Activated CD8-positive, alpha-beta memory T cell treated with anti-CD3 and anti-CD28 coated beads for 36 hours (primary cell): ENCODE data around the gene SHISA8. TPM values are rescaled to one million over a fixed set of nuclear protein-coding genes. Genes with fewer than 3 reads are reported as not detected.

Experiments used
- CTCF ChIA-PET: fragments of 350-600 bp; sonication (Branson Sonifier 250); formaldehyde crosslinking; loops from one replicate; lab custom pipeline; 2021; ENCODE audit warnings: antibody characterized with exemption; lab: Charles Lee
- POLR2A ChIA-PET: fragments of 350-600 bp; sonication (Branson Sonifier 250); formaldehyde crosslinking; loops from one replicate; lab custom pipeline; 2021; ENCODE audit warnings: antibody characterized with exemption; lab: Charles Lee
- total RNA-seq, 2 experiments: library from RNA; stranded (reverse); gene quantifications; one replicate each; pipeline ENCODE4 v1.2.3, GENCODE V29; 2021

SHISA8 gene
- total RNA-seq = 1 to 10 TPM; 1.1 to 1.7 TPM

DNA sequence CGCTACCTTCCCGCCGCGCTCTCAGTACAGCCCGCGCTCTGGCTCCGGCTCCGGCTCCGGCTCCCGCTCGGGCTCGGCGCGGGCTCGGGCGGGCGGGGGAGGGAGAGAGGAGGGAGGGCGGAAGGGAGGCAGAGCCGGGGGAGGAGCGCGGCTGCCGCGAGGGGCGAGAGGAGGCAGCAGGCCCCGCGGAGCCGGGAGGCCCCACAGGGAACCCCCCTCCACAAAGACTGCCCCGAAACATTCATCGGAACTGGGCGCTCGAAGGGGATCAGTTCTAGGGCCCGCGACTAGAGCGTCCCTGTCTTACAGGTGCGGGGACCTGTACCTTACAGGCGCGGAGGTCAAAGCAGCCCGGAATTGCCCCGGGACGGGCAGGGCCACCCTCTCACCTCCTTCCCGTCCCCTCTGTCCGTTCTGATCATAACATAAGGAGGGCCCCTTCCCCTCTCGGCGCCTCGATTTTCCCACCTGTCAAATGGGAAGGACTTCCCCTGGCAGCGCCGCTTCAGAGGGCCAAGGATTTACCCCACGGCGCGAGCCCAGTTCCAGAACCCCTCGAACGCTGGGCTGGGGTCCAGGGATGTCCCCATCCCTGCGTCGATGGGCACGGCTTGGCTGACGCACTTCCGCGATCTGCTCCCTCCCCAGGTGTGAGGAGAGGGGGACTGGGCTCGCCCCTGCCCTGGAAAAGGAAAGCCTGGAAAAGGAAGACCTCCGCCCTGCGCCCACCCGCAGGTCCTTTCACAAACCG lies at the start of gene SHISA8:
SHISA8 (minus strand) TSS at position 40 of the 751 bp plus-strand sequence. CDS start 407 bp downstream, outside the sequence.
- ChIA-PET POLR2A (no interaction called here), CTCF (interaction anchor here (0.9 kb wide), 1 partner anchor 26 kb away, joined by 3 read pairs; no protein-coding TSS in a partner anchor)

- CTCF ChIA-PET = no interaction called here
- POLR2A ChIA-PET = interaction anchor here (0.7 kb wide), 1 partner anchor 17 kb away, joined by 3 read pairs; the partner anchor contains the start of gene CENPM
Observed at GRCh38 chr22:41964112-41964491, 49.2 kb upstream of the SHISA8 start.

DNA sequence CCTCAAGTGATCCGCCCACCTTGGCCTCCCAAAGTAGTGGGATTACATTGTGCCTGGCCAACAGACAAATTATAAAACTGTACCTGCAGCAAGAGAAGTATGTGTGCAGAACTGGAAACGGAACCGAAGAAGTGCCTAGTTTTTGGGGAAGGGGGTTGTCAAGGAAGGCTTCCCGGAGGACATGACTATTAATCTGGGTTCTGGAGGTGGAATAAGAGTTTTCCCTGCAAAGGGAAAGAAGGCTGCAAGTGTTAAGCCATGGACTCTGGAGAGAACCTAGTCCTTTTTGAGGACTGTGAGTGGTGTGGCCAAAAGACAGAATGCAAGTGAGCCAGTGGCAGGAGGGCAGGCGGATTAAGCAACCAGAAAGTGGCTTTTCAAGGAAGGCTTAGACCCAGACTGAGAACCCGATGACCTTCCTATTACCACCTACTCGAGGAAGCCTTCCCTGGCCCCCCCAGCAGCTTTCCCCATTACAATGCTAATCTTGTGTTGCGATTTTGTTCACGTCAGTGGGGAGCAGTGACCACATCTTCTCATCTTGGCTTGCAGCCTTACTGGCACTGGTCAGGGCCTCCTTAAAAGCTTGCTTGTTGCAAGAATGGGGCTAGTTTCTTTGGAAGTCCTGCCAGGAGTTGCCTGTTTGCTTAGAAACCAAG lies 48.7 kb upstream of the SHISA8 start:
- ChIA-PET POLR2A (interaction anchor here (0.7 kb wide), 1 partner anchor 17 kb away, joined by 3 read pairs; the partner anchor contains the start of gene CENPM), CTCF (no interaction called here)

DNA sequence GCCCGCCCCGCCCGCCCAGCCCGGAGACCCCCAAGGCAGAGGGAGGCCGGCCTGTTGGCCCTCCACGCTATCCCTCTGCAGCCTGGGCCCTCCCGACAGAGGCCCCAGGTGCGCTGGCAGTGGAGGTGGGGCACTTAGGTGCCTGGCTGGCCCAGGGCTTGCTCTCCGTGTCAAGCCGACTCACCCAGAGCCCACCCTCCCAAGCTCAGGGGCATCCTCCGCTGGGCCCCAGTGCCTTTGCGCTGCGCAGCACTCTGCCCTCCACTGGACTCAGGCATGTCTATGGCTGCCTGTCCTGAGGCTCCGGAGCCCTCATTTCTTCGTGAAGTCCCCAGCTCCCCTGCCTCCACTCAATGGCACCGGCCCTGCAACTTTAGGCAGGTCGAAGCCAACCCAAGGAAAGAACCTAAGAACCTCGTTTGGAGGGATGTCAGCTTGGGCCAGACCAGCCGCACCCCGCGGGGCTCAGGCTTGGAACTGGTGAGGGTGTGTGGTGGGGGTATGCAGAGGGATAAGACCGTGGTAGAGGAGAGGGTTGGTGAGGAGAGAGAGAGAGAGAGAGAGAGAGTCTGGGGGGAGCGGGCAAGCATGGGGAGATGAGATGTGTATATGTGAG lies 43.2 kb upstream of the SHISA8 start:
- POLR2A ChIA-PET = no interaction called here
- CTCF ChIA-PET = interaction anchor here (0.6 to 2.3 kb wide), 8 partner anchors 9 to 211 kb away, joined by 3 to 9 read pairs (median 3); no protein-coding TSS in a partner anchor

DNA sequence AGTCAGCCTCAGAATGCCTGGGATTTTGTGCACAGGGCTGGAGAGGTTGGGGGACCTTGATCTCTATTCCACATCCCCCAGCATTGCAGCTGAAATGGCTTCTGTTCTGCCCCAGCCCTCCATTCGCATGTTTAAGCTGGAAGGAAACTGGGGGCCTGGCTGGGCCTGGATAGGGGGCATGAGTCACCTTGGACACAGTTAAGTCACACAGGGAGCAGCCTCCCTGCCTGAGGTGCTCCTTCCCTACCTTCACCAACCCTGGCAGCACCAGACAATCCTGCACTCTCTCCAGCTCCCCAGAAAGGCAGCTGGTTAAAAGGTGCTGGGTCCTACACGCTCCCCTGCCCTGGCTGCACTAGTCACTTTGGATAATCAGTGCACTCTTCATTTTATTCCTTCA lies 37.8 kb upstream of the SHISA8 start:
- ChIA-PET POLR2A (no interaction called here), CTCF (interaction anchor here (1.1 kb wide), 1 partner anchor 11 kb away, joined by 4 read pairs; no protein-coding TSS in a partner anchor)

DNA sequence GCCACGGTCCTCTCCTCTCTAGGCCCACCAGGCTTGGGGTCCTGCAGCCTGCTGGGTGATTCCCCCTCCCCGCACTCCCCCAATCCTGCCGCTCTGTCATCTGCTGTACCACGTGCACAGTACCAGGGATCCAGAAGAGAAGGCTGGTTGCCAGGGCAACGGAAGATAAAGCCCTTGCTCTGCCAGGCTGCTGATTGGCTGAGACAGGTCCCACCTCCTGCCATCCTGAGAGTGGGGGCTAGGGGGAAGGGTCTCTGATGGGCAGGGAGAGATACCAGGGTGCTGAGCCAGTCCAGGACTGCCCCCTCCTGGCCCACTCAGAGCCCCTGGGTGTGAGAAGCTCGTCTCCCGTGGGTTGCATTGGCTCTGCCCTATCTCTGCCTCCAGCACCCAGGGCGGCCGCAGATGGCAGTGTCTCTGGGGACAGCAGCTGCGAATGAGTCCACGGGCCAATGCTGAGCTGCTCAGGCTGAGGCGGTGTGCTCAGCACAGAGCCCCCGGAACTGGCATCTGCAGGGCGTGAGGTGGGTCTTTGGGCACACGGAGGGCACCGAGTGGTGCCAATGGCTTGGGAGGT lies 37.1 kb upstream of the SHISA8 start, which contains the start of gene SMIM45:
SMIM45 (plus strand) TSS at position 253 of the 577 bp plus-strand sequence.
- ChIA-PET CTCF (interaction anchor here (1.0 kb wide), 1 partner anchor 10 kb away, joined by 3 read pairs; no protein-coding TSS in a partner anchor), POLR2A (no interaction called here)

DNA sequence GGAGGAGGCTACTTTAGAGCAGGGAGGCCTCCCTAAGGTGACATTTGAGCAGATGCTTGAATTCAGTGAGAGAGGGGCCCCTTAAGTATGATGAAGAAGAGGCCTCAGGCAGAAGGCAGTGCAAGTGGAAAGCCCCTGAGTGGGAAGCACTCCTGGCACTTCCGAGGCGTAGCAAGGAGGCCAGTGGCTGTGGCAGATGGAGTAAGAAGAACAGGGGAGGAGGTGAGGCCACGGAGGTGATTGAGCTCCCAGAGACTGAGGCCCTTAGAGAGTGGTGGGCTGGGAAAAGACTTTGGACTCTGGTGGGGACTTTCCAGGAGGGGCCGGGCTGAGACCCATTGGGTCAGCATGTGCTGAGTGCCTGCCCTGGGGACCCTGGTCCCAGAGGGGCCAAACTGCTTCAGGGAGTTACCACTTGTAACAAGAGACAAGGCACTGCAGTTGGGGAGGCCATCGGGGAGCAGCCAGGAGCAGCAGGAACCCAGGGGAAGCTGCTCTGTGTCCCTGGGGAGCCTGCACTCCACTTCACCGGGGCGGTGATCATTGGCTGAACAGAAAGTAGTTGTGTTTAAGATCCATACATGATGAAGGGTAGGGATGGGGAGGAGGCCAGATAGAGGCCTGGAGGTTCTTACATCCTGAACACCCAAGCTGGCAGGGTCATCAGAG lies 34.6 kb upstream of the SHISA8 start:
- ChIA-PET POLR2A (interaction anchor here (0.6 to 0.9 kb wide), 2 partner anchors 50 to 253 kb away, joined by 3 read pairs; no protein-coding TSS in a partner anchor), CTCF (interaction anchor here (0.6 kb wide), 1 partner anchor 208 kb away, joined by 4 read pairs; no protein-coding TSS in a partner anchor)

GRCh38 chr22:41948928-41949296 lies 34.0 kb upstream of the SHISA8 start:
- ChIA-PET POLR2A (interaction anchor here (0.6 to 0.9 kb wide), 2 partner anchors 50 to 252 kb away, joined by 3 read pairs; no protein-coding TSS in a partner anchor), CTCF (interaction anchor here (0.6 to 1.0 kb wide), 2 partner anchors 8 to 316 kb away, joined by 3 read pairs; no protein-coding TSS in a partner anchor)

GRCh38 chr22:41948142-41948541 lies 33.3 kb upstream of the SHISA8 start:
- ChIA-PET POLR2A (interaction anchor here (0.6 to 0.9 kb wide), 2 partner anchors 21 to 29 kb away, joined by 3 to 5 read pairs; partner anchors contain the start of gene TNFRSF13C), CTCF (interaction anchor here (0.6 to 1.0 kb wide), 4 partner anchors 9 to 164 kb away, joined by 3 to 7 read pairs (median 3); partner anchors contain the start of gene NDUFA6)

- ChIA-PET CTCF (interaction anchor here (0.6 to 2.2 kb wide), 6 partner anchors 9 to 207 kb away, joined by 3 to 8 read pairs (median 4); partner anchors contain the start of gene NDUFA6), POLR2A (interaction anchor here (0.6 to 1.1 kb wide), 5 partner anchors 17 to 147 kb away, joined by 3 to 8 read pairs (median 4); partner anchors contain the start of gene TNFRSF13C)
Observed at GRCh38 chr22:41947424-41948080, 32.7 kb upstream of the SHISA8 start.

DNA sequence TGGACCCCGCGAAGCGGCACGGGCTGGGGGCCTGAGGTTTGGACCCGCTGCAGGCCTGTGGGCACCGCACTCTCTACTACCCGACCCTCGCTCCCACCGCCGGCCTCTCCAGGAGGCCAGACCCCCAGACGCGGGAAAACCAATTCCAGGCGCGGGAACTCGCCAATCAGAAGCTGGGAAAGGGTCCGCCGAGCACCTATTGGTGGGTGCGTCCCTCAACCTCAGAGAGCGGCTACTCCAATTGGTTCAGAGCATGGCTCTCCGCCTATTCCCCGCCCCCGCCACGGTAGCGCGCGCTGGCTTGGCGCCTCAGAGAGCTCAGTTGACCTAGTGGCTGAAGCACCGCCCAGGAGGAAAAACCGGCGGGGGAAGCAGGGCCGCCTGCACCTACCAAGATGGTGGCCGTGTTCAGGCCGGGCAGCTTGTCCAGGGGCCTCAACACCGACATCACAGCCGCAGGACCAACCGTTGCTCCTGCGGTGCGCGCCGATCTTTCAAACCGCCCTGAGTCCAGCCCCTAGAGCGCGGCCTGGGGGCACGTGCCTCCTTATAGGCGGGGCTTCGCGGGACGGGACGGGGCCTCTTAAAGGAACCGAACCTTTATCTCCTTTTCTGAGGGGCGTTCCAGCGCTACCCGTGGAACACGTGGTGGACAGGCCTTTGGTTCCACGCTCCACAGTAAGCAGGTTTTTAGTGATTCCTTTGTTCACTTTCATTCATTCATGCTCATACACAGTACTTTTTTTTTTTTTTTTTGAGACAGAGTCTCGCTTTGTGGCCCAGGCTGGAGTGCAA lies 32.0 kb upstream of the SHISA8 start, which contains the start of gene CENPM:
CENPM (minus strand) TSS at position 524 of the 795 bp plus-strand sequence; CDS start at position 448, 76 bp downstream.
- ChIA-PET CTCF (interaction anchor here (0.7 to 2.2 kb wide), 6 partner anchors 10 to 280 kb away, joined by 3 to 8 read pairs (median 5); partner anchors contain the start of gene NDUFA6), POLR2A (interaction anchor here (0.5 to 1.1 kb wide), 10 partner anchors 10 to 328 kb away, joined by 3 to 10 read pairs (median 4); partner anchors contain the start of genes CCDC134 and SREBF2)

- ChIA-PET CTCF (interaction anchor here (0.7 to 1.4 kb wide), 4 partner anchors 18 to 541 kb away, joined by 3 to 6 read pairs (median 6); partner anchors contain the start of gene TNFRSF13C), POLR2A (interaction anchor here (0.6 to 1.0 kb wide), 8 partner anchors 82 to 707 kb away, joined by 3 to 8 read pairs (median 4); partner anchors contain the start of gene SREBF2)
Observed at GRCh38 chr22:41943661-41944209, 28.9 kb upstream of the SHISA8 start.

- ChIA-PET CTCF (interaction anchor here (0.6 to 8.2 kb wide), 26 partner anchors 12 to 275 kb away, joined by 3 to 89 read pairs (median 5); partner anchors contain the start of genes CCDC134, SMDT1, SNU13 and SREBF2), POLR2A (interaction anchor here (0.6 to 3.3 kb wide), 15 partner anchors 12 to 674 kb away, joined by 3 to 23 read pairs (median 4); partner anchors contain the start of genes CCDC134, POLDIP3, SREBF2 and TNFRSF13C)
Observed at GRCh38 chr22:41940832-41941765, 26.2 kb upstream of the SHISA8 start.
